Neutrophil (primary cell): ENCODE results near the gene CACNG3.

Experiments used
- H3K27ac ChIP-seq: fragments of 200-600 bp; sonication (generic); 2 replicates; pipeline ENCODE4 v1.5.1; 2016; ENCODE audit warnings: mild to moderate bottlenecking, moderate library complexity
- H3K27me3 ChIP-seq: fragments of 200-600 bp; sonication (generic); 2 replicates; pipeline ENCODE4 v1.6.0; 2016; ENCODE audit warnings: mild to moderate bottlenecking
- H3K36me3 ChIP-seq: fragments of 200-600 bp; sonication (generic); 2 replicates; pipeline ENCODE4 v1.5.1; 2017
- H3K4me1 ChIP-seq, 2 experiments: fragments of 200-600 bp in 1 of 2; sonication (generic) in 1 of 2; 1 replicate in 1 of 2; 2 replicates in 1 of 2; pipeline versions ENCODE4 v1.5.1 to v1.6.1; 2013 to 2016; ENCODE audit warnings: low read depth in 1 of 2, low read length in 1 of 2, mild to moderate bottlenecking in 1 of 2, moderate library complexity in 1 of 2; ENCODE audit not compliant: control insufficient read depth in 1 of 2, insufficient read depth in 1 of 2
- H3K4me3 ChIP-seq, 2 experiments: fragments of 200-600 bp in 1 of 2; sonication (generic) in 1 of 2; 1 replicate in 1 of 2; 2 replicates in 1 of 2; pipeline ENCODE4 v1.5.1; 2013 to 2016; ENCODE audit warnings: low read depth in 1 of 2, low read length in 1 of 2, mild to moderate bottlenecking in 1 of 2, moderate library complexity in 1 of 2
- H3K9me3 ChIP-seq: fragments of 200-600 bp; sonication (generic); 2 replicates; pipeline ENCODE4 v1.5.1; 2016
- TF ChIP-seq, protein P1 (sequence below): fragments of 200-600 bp; sonication (generic); IDR thresholded peaks from 2 replicates; pipeline ENCODE4 v1.5.1; 2016; ENCODE audit warnings: antibody characterized with exemption

Gene CACNG3

GRCh38 chr16:24394341-24394740 is 138.2 kb downstream of the CACNG3 start:
- Histone ChIP-seq H3K4me1 (no peaks in the 10 kb centered on the region), H3K27ac (no peak overlapping the region), H3K4me3 (no peak overlapping the region), H3K9me3 (no peaks in the 10 kb centered on the region), H3K27me3 (no peaks in the 10 kb centered on the region), H3K36me3 (no peaks in the 10 kb centered on the region)
- TF ChIP-seq, protein P1, sequence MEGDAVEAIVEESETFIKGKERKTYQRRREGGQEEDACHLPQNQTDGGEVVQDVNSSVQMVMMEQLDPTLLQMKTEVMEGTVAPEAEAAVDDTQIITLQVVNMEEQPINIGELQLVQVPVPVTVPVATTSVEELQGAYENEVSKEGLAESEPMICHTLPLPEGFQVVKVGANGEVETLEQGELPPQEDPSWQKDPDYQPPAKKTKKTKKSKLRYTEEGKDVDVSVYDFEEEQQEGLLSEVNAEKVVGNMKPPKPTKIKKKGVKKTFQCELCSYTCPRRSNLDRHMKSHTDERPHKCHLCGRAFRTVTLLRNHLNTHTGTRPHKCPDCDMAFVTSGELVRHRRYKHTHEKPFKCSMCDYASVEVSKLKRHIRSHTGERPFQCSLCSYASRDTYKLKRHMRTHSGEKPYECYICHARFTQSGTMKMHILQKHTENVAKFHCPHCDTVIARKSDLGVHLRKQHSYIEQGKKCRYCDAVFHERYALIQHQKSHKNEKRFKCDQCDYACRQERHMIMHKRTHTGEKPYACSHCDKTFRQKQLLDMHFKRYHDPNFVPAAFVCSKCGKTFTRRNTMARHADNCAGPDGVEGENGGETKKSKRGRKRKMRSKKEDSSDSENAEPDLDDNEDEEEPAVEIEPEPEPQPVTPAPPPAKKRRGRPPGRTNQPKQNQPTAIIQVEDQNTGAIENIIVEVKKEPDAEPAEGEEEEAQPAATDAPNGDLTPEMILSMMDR: no peak

- TF ChIP-seq, protein P1: no peak
- Histone ChIP-seq H3K27me3 (no peaks in the 10 kb centered on the region), H3K36me3 (no peaks in the 10 kb centered on the region)
Measured at GRCh38 chr16:24396350-24397271, 140.5 kb downstream of the CACNG3 start.

DNA sequence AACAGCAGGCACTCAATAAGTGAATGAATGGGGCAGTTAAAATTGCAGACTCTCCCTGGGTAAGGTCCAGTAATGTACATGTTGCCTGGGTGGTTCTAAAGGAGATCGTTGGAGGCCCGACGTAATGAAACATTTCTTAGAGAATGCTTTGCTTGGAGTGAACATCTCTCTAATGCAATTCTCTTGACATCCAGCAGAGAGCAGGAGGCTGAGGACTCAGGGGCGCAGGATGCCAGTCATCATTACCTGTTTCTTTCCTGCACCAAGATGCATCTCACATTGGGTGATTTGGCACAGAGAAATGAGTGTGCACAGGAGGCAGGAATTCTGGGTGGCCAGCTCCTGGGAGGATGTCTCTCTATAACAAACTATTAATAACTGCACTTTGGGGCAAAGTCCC is 152.9 kb downstream of the CACNG3 start:
- Histone ChIP-seq H3K4me1 (no peaks in the 10 kb centered on the region), H3K9me3 (no peaks in the 10 kb centered on the region)

More at GRCh38 chr16:24396350-24397271, 140.5 kb downstream of the CACNG3 start:
- Histone ChIP-seq H3K9me3 (no peaks in the 10 kb centered on the region), H3K4me3 (no peak overlapping the region), H3K4me1 (no peaks in the 10 kb centered on the region), H3K27ac (no peak overlapping the region)

More for the DNA sequence above, 152.9 kb downstream of the CACNG3 start:
- Histone ChIP-seq H3K4me3 (no peak overlapping the region), H3K27me3 (no peaks in the 10 kb centered on the region), H3K27ac (no peak overlapping the region), H3K36me3 (no peaks in the 10 kb centered on the region)
- TF ChIP-seq, protein P1: no peak
